NB4 (cell line): Measurements from ENCODE around the gene MOGAT1.
A peak's percentile ranks its signal among the peaks of the same experiment; 100 is the strongest.

Experiments
- DNase-seq: peaks from one replicate; pipeline ENCODE4 v3.0.0; 2010; ENCODE audit warnings: low read depth
- H3K4me3 ChIP-seq: one replicate; pipeline ENCODE4 v1.5.1; 2011; ENCODE audit warnings: mild to moderate bottlenecking, low read depth, low read length, moderate library complexity
- CTCF ChIP-seq: IDR thresholded peaks from one replicate; pipeline ENCODE4 v1.5.1; 2012; ENCODE audit warnings: low read depth, low read length
- MAX ChIP-seq: IDR thresholded peaks from 2 replicates; pipeline ENCODE4 v1.6.1; 2011; ENCODE audit warnings: low read depth, low read length
- MYC ChIP-seq: IDR thresholded peaks from 2 replicates; pipeline ENCODE4 v1.6.1; 2011; ENCODE audit warnings: low read depth, low read length
- POLR2A ChIP-seq: IDR thresholded peaks from 2 replicates; pipeline ENCODE4 v1.6.1; 2011; ENCODE audit warnings: mild to moderate bottlenecking; ENCODE audit not compliant: insufficient read length; ENCODE audit errors: extremely low read depth

Gene MOGAT1

GRCh38 chr2:222734703-222735014 is 63.2 kb downstream of the MOGAT1 start:
- TF ChIP-seq MYC = no peak
- TF ChIP-seq CTCF = no peak
- TF ChIP-seq MAX = no peak
- no peak for TF ChIP-seq POLR2A
- no peak overlapping the region for H3K4me3 ChIP-seq
- DNase-seq = no peak

GRCh38 chr2:222736301-222736700 is 64.8 kb downstream of the MOGAT1 start:
- DNase-seq = peak; percentile 19

GRCh38 chr2:222736924-222737323 is 65.5 kb downstream of the MOGAT1 start:
- TF ChIP-seq CTCF (no peak), MAX (no peak), MYC (no peak), POLR2A (no peak)
- DNase-seq = no peak
- H3K4me3 ChIP-seq = no peak overlapping the region

More at GRCh38 chr2:222736301-222736700, 64.8 kb downstream of the MOGAT1 start:
- no peak for TF ChIP-seq MYC
- TF ChIP-seq CTCF = no peak
- no peak for TF ChIP-seq MAX
- TF ChIP-seq POLR2A = no peak
- H3K4me3 ChIP-seq = no peak overlapping the region

- no peak for DNase-seq
- H3K4me3 ChIP-seq = no peak overlapping the region
- TF ChIP-seq POLR2A = no peak
- TF ChIP-seq MAX = no peak
- no peak for TF ChIP-seq MYC
- no peak for TF ChIP-seq CTCF
Observed at GRCh38 chr2:222738312-222738711, 66.9 kb downstream of the MOGAT1 start.

- H3K4me3 ChIP-seq = no peak overlapping the region
- peak; percentile 62 for DNase-seq
- TF ChIP-seq POLR2A = no peak
- no peak for TF ChIP-seq CTCF
- no peak for TF ChIP-seq MAX
- no peak for TF ChIP-seq MYC
Observed at GRCh38 chr2:222738809-222739208, 67.4 kb downstream of the MOGAT1 start.

GRCh38 chr2:222739939-222740338 is 68.5 kb downstream of the MOGAT1 start:
- DNase-seq = no peak
- TF ChIP-seq CTCF = no peak
- TF ChIP-seq POLR2A = no peak
- TF ChIP-seq MYC = no peak
- no peak for TF ChIP-seq MAX
- H3K4me3 ChIP-seq = no peak overlapping the region
